ENCODE results near the gene KCTD4.

DNA sequence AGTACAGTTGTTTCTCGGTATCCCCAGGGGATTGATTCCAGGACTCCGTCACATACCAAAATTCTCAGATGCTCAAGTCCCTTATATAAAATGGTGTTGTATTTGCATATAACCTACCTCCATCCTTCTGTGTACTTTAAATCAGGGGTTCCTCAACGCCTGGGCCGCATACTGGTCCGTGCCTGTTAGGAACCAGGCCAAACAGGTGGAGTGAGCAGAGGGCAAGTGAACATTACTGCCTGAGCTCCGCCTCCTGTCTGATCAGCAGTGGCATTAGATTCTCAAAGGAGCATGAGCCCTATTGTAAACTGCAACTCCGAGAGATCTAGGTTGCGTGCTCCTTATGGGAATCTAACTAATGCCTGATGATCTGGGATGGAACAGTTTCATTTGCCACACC lies 42.2 kb upstream of the KCTD4 start:
- TF ChIP-seq CTCF (conservative IDR thresholded peaks at IDR 0.05) (no peak), ZFX (IDR thresholded peaks at IDR 0.05) (no peak)

Measured in C4-2B (cell line).